HG02798 (cell line): ENCODE data around the gene TSPAN7.

Source experiments
- ATAC-seq: cut with Tn5 transposase; IDR thresholded peaks from one replicate; pipeline ENCODE4 v1.9.1; 2021; ENCODE audit warnings: mild to moderate bottlenecking; ENCODE audit not compliant: unreplicated experiment, poor library complexity

TSPAN7 gene

DNA sequence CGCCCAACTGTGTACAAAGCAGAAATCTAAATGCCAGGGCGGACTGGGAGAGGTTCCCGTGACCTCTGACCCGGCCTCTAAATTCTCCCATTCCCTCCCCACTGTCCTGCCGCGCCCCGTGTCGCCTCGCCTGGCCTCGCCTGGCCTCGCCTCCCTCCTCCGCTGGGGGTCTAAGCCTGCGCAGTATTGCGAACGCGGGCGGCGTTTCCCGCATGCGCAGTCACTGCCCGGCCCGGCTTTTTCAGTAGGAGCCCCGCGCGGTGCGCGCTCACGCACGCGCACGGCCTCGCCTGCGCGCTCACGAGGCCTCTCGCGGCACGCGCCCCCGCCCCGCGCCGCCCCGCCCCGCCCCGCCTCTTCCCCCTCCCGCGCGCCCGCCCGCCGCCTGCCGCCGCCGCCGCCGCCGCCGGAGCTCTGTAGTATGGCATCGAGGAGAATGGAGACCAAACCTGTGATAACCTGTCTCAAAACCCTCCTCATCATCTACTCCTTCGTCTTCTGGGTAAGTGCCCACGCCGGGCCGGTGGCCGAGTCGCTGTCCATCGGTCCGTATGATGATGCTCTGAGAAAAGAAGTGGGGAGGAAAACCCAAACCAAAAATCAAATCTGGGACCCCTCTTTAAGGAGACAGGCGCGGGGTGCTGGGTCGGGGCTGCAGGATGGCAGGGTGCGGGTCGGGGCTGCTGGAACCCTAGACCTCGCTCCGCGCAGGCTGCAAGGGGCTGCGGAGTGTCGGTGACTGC, at the start of gene TSPAN7:
Gene TSPAN7, plus strand, starts transcription at position 417 of the 743 bp plus-strand sequence. Its CDS starts 5 bp downstream, at position 422.
- ATAC-seq = peak; percentile 69

GRCh38 chrX:38513112-38513742, 48.1 kb upstream of the TSPAN7 start:
- no peak for ATAC-seq

DNA sequence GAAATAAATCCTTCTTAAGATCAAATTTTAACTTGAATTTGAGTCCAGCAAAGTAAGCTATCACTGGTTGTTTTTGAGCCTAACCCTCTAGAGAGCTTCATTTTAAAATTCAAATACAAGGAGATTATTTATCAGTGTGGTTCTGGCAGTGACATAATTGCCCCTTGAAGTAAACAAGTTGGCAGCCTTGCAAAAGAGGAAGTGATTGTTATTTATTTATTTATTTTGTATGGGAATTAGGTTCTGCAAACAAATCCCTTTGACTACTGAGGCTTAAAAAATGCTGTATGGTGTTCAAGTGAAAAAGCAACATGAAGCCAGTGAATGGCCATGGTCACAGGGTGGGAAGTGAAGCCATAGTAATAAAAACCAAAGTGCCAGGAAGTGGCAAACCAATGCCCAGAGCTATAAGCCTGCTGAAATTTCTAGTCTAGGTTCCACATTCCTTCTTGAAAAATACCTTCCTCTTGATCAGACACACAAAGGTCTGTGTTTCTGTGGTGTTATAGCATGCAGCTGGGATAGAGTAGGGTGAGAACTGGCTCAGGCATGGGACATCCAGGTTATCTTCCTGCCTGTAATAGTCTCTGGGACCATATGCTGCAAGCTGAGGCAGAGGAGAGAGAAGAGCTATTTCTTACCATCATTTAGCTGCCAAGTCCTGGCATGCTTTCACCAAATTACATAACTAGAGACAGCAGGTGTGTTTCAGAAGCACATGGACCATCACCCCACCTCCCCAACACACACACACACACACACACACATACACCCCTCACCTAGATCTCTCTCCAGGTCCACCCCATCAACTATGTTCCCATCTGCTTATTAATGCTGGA, 47.1 kb upstream of the TSPAN7 start:
- no peak for ATAC-seq

DNA sequence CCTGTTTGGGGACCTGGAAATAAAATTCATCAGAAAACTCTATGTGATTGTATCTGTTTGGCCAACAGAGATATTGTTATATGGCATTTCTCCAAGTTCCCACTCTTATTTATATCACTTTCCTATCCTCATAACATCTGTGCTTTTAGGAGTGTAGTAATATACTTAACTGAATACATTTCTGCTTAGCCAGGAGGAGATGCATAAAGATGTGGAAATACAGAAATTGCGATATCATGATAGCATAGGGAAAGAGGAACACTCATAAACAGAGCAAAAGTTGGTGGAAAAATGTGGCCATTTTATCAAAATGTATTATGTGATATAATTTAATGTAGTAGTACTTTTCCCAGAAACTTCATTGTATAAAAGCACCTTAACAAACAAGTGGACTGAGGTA, 46.1 kb upstream of the TSPAN7 start:
- ATAC-seq = no peak

GRCh38 chrX:38516196-38516774, 45.1 kb upstream of the TSPAN7 start:
- ATAC-seq = no peak

GRCh38 chrX:38519651-38520050, 41.7 kb upstream of the TSPAN7 start:
- ATAC-seq = no peak

DNA sequence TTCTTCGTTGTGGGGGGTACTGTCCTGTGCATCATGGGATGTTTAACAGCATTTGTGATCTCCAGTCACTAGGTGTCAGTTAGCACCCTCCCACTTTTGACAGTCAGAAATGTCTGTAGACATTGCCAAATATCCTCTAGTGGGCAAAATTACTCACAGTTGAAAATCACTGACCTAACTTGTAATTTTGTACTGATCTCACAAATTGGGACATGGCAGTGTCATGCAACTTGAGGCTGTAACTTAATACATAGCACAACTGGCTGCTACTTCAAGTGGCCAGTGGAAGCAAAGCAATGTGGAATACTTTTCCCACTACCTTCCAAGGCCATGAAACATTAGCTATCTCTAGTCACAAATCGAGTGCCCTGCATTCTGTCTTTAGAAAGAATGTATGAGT, 23.2 kb upstream of the TSPAN7 start:
- ATAC-seq = no peak

GRCh38 chrX:38539748-38540147, 21.6 kb upstream of the TSPAN7 start:
- ATAC-seq = no peak

- no peak for ATAC-seq
Measured at GRCh38 chrX:38548508-38548907, 12.8 kb upstream of the TSPAN7 start.

DNA sequence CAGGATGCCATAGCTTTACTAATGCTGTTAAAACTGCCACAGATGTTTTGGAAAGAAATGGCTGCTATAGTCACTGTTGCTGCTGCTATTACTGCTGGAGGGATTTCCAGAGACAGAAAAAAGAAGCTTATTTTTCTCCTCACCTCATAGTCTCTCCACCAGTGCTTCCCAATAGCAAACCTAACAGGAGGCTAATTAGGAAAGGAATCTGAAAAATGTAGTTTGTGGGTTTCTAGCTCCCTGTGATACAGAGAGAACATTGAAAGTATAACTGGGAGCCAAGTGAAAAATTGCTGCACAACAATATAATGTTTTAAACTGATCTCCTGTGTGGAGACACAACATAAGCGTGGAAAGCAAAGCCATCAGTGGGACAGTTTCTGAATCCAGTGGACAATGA, 8.6 kb upstream of the TSPAN7 start:
- ATAC-seq = no peak

GRCh38 chrX:38558686-38559085, 2.7 kb upstream of the TSPAN7 start:
- no peak for ATAC-seq

GRCh38 chrX:38560776-38561125, 591 bp upstream of the TSPAN7 start:
- ATAC-seq = no peak

- no peak for ATAC-seq
Measured at GRCh38 chrX:38561951-38562719, 793 bp downstream of the TSPAN7 start.

GRCh38 chrX:38563030-38563429, 1.7 kb downstream of the TSPAN7 start:
- no peak for ATAC-seq

DNA sequence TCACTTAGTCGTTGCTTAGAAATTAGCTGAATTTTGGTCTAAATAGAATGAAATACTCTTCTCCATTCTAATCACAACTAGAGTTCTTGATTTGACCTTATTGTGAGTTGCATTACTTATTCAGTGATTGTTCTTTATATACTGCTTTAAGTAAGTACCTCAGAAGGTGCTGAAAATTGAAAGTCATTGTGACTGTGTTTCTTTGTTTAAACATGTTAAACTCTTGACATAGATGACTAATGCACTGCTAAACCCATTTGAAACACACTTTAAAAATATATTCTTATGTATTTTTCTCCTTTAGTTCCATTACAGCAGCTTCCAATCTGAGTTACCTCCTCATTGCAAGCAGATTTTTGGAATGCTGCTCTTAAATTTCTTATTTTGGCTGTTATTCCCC, 9.1 kb downstream of the TSPAN7 start:
- ATAC-seq = no peak

DNA sequence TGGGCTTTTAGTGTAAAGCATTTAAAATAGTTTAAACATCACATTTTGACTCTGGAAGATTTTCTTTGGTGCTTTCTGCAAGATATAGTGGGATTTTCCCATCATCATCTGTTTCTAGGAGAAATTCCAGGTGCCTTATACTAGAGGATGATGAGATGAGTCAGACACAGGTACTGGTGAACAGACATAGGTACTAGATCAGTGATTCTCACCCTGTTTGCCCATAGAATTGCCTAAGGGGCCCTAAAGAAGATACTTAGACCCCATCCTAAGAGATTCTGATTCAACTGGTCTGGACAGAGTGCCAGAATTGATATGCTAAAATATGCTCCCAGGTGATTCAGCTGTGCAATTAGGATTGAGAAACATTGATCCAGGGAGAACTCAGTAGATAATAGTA, 9.7 kb downstream of the TSPAN7 start:
- no peak for ATAC-seq

GRCh38 chrX:38574858-38575257, 13.5 kb downstream of the TSPAN7 start:
- ATAC-seq = no peak

DNA sequence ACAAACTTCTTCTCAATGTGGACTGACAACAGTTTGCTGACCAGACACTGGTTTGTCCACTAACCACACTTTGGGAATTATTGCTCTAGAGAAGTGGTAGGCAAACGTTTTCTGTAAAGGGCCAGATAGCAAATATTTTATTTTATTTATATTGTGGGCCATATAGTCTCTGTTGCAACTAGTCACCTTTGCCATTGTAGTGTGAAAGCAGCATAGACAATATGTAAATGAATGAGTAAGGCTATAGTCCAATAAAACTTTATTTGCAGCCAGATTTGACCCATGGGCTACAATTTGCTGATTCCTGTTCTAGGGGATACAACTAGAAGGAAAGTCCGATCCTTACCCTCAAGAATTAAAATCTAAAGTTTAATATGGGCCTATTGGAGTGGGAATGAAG, 14.5 kb downstream of the TSPAN7 start:
- ATAC-seq = no peak

- ATAC-seq = no peak
Measured at GRCh38 chrX:38577738-38578137, 16.4 kb downstream of the TSPAN7 start.

DNA sequence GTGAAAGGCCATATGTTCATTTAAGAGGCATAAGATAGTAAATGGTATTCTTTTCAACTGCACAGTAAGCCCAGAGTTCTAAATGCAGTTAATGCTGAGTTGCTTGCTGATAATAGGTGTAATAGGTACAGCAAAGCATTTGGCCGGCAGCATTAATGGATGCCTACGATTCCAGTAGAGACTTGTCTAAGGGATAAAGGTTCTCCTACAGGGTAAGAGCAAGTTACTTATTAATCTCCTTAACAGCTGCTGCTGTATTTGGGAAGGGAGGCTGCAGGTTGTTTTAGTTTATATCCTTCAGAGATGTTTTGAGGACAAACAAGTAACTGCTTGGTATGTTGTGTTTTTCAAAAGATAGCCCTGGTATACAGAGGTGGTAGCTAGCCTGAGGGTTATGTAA, 16.8 kb downstream of the TSPAN7 start:
- no peak for ATAC-seq
